Cerebellar cortex (tissue), 1 donor: ENCODE results near the gene RAD51AP1.

ENCODE experiments used
- DNase-seq: peaks from one replicate; pipeline ENCODE4 v3.0.0-alpha.2; 2015; ENCODE audit warnings: low spot score

Gene RAD51AP1

DNA sequence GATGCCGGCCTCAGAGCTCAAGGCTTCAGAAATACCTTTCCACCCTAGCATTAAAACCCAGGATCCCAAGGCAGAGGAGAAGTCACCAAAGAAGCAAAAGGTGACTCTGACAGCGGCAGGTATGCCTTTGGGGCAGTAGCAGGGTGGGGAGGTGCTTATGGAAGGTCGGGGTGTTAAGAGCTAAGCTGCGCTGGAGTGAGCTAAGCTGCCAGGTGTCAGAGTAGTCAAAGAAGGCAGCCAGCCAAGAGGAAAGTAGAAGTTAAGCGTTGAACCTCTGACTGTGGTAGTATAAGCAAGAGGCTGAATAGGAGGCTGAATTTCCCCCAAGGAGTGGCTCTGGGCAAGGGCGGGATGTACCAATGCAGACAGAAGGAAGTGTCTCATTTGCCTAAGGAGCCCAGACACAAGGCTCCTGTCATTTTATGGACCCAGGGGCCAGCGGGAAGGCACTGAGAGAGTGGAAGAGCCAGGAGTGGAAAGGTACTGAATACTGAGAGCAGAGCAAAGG, 52.5 kb downstream of the RAD51AP1 start:
- DNase-seq = no peak

DNA sequence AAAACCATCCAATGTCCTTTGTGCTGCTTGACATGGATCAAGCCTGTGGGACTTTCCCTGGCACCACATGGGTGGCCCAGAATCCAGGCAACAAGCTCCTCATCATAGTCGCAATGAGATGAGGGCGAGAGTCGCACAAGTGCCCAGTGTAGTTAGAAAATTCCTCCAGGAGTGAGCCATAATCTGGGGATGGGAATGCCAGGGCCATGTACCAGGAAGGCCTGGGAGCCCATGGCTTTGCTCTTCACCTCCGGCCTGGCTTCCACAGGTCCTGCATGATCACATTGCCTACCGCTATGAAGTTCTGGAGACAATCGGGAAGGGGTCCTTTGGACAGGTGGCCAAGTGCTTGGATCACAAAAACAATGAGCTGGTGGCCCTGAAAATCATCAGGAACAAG, 57.2 kb downstream of the RAD51AP1 start:
- no peak for DNase-seq

DNA sequence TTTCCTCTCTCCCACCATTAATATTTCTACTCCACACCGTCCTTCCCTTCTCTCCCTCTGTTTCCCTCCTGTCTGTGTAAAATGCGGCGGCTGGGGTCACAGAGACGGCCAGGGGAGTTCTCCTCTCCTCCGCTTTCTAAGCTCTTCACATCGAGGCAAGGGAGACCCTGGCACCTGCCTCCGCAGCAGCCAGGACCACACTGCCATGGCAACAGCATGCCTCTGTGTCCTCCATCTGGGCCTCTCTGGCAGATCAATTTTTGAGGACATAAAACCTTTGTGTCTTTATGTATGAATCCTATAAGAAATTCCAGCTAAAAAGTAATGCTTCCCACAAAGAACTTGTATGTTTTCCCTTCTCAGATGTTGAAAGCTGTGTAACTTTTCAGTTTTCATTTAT, 64.7 kb downstream of the RAD51AP1 start:
- no peak for DNase-seq

DNA sequence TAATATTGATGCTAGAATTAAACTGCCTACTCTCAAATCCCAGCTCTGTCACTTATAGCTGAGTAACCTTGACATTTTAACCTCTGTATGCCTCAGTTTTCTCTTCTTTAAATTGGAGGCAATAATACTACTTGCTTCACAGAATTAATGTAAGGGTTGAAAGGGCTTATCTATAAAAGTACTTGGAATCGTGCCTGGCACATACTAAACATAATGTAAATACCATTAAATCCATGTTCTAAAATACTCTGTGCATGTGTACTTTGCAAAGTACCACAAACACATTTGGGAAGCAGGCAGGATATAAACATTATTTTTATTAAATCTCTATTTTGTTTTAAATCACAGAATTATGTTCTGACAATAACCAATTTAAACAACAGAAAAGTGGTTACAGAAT, 65.3 kb downstream of the RAD51AP1 start:
- DNase-seq = no peak

DNA sequence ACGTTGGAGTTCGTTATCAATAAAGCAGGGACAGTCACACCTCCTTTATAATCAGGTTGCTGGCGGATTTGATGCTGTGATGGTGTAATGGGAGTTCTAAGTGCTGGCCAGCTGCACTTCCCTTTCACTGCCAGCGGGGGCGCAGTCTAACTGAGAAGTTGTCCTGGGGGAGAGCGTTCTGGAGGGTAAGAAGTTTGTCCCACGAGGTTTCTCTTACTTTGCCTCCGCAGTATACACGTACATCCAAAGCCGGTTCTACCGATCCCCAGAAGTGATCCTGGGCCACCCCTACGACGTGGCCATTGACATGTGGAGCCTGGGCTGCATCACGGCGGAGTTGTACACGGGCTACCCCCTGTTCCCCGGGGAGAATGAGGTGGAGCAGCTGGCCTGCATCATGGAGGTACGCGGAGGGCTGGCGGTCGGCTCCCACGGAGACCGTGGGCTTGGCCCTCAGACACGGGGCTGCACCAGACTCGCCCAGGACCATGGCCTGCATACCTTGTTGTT, 66.0 kb downstream of the RAD51AP1 start:
- peak; percentile 91 for DNase-seq

DNA sequence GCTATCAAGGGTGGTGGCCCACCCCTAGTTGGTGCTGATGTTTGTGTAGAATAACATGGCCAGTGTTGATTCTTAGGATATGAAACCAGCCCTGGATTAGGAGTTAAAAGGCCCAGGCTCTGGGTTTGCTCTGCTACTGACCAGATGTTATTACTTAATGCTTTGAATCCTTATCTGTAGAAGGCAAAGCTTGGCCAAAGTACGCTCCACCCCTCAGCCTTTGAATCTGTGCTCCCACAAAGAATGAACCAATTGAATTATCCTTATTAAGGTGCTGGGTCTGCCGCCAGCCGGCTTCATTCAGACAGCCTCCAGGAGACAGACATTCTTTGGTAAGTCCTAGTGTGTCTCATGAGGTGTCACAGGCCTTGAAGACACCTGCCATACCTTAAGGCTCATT, 68.4 kb downstream of the RAD51AP1 start:
- DNase-seq = no peak

DNA sequence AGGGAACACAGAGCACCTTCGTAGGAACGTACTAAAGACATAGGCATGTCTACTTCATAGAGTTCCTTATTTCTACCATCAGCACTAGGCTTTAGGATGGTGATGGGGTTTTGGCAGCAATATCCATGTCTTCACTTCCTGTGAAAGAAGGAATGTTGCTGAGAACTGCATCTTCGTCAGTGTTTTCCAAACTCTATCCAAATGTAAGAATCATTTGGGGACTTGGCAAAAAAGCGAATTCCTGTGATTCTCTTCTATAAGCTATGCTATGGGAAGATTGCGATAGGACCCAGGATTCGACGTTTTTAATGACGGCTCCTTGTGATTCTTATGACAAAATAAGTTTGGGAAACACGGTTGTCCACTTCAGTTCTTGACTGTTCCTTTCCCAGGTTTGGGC, 70.4 kb downstream of the RAD51AP1 start:
- no peak for DNase-seq
